Stimulated activated CD8-positive, alpha-beta memory T cell treated with anti-CD3 and anti-CD28 coated beads, Interleukin-2, amount 100 ng/mL, for 48 hours (primary cell): Measurements from ENCODE around the gene ATP2A3.
A peak's percentile ranks its signal among the peaks of the same experiment; 100 is the strongest.

ENCODE experiments used
- DNase-seq, 2 donors: peaks; one replicate each; pipeline ENCODE4 v3.0.0-alpha.2; 2020; ENCODE audit warnings: low read depth in 2 of 2

Gene ATP2A3

DNA sequence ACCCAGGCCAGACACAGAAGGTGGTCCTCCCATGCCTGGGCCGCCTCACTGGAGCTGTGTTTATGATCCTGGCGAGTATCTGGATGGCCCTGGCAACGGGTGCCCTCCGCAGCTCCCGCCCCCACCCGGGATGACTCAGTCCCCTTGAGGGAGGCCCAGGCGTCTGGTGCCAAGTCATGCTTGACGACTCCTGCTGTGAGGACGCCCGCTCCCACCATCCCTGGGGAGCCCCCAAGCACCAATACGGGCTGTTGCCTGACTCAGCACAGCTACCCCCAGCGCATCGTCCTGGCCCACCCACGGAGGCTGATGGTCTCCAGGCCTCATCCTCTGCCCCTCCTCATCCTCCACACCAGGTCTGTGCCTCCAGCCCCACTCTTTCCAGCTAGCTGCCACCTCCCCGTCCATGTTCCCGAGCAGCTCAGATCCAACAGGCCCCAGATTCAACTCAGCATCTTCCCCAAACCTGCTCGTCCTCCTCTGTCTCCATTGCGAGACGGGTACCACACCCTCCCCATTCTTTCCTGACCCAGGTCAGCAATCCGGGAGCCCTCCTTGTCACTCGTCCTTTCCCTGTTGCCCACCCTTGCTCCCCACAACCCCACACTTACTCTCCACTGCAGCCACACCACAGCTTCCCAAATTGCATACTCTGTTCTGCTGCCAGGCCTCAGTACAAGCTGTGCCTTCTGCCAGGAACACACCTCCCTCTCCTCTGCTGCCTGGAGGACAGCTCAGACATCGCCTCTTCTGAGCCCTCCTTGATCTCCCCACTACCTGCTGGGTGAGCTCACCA, 74.0 kb downstream of the ATP2A3 start:
- peak in 1 of 2 donors; percentile 22 for DNase-seq

DNA sequence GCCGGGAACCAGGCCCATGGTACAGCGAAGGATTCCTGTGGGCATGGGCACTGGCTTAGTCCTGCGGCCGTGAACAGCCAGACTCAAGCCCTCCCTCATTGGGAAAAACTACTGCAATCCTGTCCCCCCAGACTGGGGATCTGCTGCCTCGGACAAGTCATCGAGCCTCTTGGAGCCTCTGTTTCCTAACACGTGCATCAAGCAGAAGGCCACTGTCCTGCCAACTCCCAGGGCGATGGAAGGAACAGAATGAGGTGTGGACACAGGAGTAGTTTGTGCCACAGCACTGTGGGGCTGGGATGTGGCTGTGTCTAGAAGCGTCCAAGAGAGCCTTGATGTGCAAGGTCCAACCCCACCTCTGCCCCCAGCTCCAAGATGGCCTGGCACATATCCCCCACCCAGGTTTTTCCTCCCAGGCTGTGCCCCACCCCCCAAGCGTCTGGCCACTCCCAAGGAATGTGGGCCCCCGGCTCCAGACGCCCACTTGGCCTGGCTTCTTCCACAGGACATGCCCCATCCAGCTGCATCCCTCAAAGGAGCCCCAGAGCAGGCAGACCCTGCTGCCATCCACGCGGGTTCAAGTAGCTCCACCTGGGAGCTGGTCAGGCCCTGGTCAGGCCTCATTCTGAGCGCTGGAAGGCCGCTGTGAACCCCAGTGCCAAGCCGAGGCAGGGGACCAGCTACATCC, 74.8 kb downstream of the ATP2A3 start:
- no peak for DNase-seq

DNA sequence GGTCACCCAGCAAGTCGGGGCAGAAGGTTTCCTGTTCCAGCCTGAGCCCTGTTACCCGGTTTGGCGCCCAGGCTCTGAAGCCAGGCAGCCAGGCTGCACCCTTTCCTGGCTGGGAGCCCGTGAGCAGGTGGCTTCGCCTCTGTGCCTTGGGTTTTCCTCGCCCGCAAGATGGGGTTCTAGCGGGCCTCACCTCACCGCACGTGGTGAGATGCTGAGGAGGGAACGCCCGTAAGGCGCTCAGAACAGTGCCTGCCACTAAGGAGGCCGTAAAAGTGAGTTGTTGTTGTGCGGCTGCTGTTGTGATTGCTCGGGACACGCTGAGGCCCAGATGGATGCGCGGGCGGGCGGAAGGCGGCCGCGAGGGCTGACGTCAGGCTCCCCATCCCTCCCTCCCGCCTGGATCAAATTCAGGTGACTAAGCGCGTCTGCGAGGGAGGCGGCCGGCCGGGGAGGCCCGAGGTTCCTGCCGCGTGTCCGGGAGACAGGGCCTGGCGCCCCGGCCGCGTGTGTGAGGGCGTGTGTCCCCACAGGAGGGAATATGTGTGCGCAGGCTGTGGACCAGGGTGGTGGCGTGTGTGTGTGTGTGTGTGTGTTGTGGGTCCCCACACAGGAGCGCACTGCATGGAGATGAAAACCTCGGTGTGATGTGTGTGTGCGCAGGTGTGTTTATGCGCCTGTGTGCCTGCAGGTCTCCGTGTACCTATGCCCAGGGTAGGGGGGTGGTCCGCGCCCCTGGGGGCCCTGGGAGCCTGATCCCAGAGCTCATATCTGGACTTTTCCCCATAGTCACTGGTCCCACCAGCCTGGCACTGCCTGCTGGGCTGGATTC, 75.7 kb downstream of the ATP2A3 start:
- no peak for DNase-seq

DNA sequence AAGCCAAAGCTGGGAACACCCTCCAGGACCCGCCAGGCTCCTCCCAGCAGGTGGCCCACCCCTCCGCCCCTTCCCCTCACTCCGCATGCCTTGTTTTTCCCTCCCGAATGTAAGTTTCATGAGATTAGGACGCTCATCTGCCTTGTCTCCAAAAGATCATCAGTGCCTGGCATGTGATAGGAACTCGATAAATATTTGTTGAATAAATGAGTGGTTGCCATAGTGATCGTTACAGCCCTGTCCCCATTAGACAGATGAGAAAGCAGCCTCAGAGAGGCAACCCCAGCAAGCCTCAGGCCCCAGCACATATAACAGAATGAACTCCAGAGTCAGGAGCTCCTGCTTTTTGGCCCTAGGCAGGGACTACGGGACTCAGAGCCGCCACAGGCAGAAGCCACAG, 76.4 kb downstream of the ATP2A3 start:
- DNase-seq, result no peak

DNA sequence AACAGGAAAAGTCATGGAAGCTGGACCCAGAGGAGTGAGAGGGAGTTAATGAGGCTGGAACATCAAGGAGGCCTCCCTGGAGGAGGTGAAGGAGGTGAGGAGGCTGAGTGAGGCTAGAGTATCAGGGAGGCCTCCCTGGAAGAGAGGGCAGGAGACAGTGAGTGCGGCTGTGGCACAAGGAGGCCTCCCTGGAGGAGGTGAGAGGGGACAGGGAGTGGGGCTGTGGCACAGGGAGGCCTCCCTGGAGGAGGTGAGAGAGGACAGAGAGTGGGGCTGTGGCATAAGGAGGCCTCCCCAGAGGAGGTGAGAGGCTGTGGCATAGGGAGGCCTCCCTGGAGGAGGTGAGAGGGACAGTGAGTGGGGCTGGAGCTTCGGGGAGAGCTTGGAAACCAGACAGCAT, 76.8 kb downstream of the ATP2A3 start:
- no peak for DNase-seq

DNA sequence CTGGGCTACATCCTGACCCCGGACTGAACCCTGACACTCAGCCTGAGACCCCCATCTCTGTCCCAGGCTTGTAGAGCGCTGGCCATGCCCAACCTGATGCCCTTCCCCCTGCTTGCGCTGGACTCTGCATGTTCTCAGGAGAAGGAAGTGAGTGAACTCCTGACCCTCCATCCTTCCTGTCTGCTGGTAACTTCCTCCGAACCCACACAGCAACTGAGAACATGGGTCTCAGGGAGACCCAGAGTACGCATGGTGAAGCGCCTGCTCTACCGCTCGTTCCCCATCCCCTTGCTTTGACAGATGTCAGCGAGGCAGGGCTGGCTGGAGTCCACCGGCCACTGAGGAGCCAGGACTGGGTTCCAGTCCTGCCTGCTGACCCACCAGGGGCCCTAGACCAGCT, 77.5 kb downstream of the ATP2A3 start:
- DNase-seq, result no peak

DNA sequence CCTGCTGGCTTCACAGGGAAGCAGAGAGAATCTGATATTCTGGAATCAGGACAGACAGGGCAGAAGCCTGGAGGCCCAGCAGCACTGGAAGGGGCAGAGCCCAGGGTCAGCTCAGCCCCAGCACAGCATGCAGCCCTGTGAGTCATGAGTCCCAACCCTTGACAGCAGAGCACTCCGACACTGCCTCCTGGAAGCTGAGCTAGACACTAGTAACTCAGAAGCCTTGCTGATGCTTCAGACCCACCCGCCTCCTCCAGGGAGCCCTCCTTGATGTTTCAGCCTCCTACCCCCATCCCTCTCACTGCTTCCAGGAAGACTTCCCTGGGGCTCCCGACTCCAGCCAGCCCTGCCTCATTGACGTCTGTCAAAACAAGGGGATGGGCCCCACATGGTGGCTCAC, 78.3 kb downstream of the ATP2A3 start:
- no peak for DNase-seq

DNA sequence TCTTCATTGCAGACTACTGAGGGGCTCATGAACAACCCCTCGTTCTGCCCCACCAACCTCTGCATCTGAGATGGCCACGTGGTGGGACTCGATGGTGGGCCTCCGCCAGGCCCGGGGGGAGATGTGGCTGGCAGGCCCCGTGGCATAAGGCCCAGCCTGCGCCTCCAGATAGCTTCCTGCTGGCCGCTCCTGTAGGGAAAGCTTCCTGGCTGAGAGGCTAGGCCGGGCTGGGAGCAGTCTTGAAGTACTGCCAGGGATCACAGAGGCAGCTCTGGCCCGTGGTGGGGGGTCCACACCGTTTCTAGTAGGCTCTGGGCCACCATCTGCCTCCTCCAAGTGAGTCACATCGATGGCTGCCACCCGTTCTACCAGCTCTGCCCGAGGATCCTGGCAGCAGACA, 79.0 kb downstream of the ATP2A3 start:
- no peak for DNase-seq

DNA sequence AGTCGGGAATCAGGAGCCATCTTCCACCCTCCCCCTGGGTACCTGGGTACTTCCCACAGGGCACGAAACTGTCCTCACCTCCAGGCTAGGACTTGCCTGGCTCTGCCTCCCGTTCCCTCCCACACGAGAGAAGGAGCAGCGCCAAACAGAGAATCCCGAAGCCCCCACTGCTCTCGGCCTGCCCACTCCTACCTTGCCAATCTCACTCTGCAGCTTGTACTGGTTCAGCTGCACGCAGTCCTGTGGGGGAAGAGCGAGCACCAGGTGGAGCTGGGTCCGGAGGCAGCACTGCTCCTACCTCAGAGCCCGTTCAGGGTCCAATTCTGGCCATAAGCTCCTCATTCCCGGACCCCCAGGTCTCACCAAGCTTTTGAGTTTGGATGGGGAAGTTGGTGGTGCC, 80.0 kb downstream of the ATP2A3 start:
- DNase-seq, result no peak

DNA sequence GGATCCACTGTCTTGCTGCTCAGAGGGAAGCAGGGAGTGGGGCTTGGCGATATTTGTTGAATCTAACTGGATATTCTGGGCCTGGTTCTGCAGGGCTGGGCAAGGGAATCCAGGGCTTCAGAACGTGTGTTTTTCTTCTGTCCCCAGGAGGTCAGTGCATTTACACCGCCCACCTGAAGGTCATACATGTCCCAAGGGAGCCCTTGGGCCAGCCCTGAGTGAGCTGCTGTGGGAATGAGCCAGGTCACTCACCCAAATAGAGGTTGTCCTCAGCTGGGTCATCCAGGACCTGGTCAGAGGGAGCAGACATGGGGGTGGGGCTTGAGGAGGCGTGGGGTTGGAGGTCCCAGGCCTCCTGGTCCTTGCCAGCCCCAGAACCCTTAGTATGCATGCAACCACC, 82.0 kb downstream of the ATP2A3 start:
- no peak for DNase-seq

DNA sequence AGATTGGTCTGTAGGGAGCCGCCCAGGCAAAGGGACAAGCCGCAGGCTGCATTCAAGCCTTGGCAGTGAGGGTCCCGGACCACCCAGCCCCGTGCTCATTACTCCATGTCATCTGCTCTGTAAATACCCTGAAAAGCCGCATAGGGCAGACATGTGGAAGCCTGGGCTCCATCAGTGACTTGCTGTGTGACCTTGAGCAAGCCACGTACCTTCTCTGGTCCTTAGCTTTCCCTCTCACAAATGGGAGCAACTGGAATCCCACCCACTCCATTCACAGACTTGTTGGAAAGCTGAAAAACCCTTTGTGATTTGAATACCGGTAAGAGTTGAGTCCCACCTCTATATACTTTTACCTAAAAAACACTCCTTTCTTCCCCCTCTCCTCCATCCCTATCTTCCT, 83.3 kb downstream of the ATP2A3 start:
- no peak for DNase-seq

DNA sequence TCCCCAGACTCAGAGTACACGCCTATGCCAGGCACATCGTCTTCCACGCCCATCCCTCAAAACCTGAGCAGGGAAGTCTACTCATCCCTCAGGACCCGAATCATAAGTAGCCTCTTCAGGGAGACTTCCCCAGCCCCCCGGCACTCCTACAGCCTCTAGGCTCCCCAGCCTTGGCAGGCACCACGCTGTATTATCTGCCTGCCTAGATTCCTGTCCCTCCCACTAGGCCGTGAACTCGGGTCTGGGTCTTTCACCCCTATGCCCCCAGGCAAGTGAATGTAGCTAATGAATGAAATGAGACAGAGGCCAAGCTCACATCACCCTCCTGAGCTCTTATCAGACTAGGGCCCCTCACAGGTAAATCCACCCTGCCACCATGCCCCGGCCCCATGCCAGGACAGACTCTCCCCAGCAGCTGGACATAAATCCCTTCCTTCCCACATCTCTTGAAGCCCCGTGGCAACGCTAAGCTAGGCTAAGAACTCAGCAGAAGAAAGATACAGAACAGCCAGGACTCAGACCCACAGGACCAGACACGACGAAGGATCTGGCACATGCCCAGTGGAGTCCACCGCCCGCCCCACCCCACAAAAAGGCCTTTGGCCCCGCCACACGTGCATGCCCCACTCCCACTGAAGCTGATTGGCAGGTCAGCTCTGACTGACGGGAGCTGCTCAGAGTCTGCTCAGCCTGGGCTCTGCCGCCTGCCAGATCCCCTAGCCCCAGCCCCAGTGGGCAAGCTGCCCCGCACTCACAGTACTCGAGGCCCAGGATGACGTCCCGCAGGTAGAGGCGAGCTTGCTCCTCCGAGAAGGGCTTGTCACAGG, 84.4 kb downstream of the ATP2A3 start:
- DNase-seq, result no peak

DNA sequence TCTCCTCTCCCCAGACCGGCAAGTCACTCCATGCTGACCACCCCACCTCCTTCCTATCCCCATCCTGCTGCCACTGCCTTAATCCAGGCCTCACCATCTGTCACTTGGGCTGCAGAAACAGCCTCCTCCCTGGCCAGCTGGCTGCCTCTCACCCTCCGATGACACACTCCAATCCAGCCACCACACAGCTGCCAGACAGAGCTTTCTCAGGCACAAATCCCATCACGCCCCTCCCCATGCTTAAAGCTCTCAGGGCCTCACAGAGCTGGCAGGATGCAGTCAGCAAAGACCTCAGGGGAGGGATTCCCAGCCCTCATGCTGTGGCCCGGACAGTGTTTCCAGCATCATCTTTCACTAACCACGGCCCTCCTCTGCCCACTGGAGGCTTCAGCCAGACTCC, 85.1 kb downstream of the ATP2A3 start:
- no peak for DNase-seq

DNA sequence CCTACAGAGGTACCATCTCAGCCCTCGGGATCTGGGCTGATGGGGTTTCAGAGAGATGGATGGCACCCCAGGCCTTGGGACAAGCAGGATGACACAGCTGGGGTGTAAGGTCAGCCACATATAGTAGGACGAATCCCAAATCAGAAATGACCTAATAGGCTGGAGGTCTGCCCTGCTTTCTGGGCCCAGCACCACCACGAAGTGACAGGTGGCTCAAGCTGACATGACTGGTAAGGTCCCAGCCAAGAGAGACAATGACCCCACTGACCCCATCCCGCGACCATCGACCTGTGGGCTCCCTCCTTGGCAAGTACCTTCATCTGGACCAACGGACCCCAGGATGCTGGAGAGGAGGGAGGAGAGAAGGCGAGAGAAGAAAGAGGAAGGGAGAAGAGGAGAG, 87.0 kb downstream of the ATP2A3 start:
- DNase-seq, result no peak

DNA sequence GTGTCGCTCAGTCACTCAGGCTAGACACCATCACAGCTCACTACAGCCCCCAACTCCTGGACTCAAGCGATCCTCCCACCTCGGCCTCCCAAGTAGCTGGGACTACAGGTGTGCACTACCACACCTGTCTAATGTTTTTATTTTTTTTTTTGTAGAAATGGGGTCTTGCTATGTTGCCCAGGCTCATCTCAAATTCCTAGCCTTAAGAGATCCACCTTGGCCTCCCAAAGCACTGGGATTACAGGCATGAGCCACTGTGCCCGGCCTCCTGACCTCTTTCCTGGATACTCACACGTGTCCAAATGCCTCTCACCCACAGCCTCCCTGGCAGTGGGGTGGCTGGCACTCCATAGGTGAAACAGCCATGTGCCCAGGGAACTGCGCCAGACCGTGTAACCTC, 88.9 kb downstream of the ATP2A3 start:
- no peak for DNase-seq
